BE2C (cell line): Measurements from ENCODE around the gene TSKU.
A peak's percentile ranks its signal among the peaks of the same experiment; 100 is the strongest.
"Not testable (repeated sequence)": the region's sequence is repeated elsewhere in the genome, so short reads cannot be mapped to it uniquely, and the experiment has no call there.

Experiments used
- DNase-seq: peaks from one replicate; pipeline ENCODE4 v3.0.0-alpha.2; 2020
- H3K27me3 ChIP-seq: fragments of 250-450 bp; sonication (Bioruptor Pico); 2 replicates; pipeline ENCODE4 v1.5.1; 2020; ENCODE audit warnings: mild to moderate bottlenecking
- H3K36me3 ChIP-seq: fragments of 250-450 bp; sonication (Bioruptor Pico); 2 replicates; pipeline ENCODE4 v1.5.1; 2020; ENCODE audit warnings: mild to moderate bottlenecking
- H3K4me1 ChIP-seq: fragments of 250-450 bp; sonication (Bioruptor Pico); 2 replicates; pipeline ENCODE4 v1.5.1; 2020
- H3K4me3 ChIP-seq: 2 replicates; pipeline ENCODE4 v1.5.1; 2011; ENCODE audit warnings: low read depth, low read length
- H3K9me3 ChIP-seq: fragments of 250-450 bp; sonication (Bioruptor Pico); 2 replicates; pipeline ENCODE4 v1.5.1; 2020
- TF ChIP-seq, protein P1 (sequence below): IDR thresholded peaks from 2 replicates; pipeline ENCODE4 v1.5.1; 2012; ENCODE audit warnings: mild to moderate bottlenecking, low read depth, low read length

The TSKU gene

GRCh38 chr11:76807206-76807875 lies 24.2 kb downstream of the TSKU start:
- H3K4me3 ChIP-seq: no peak overlapping the region

DNA sequence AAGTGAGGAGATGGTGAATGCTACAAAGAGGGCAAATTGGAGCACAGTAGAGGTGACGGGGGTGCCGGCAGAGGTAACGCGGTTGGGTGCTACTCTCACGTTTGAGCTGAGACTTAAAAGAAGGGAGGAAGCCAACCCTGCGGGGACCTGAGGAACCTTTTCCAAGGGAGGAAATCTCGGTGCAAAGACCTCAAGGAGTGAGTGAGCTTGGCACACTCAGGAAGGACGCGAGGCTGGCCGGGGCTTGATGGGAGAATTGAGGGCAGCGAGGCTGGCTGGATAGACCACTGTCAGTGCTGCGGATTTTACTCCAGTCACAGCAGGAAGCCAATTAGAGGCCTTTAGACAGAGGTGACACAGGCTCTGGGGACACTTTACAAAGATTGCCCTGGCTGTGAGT lies 25.0 kb downstream of the TSKU start:
- Histone ChIP-seq H3K36me3 (no peaks in the 10 kb centered on the region), H3K27me3 (no peaks in the 10 kb centered on the region), H3K4me3 (no peak overlapping the region), H3K9me3 (no peaks in the 10 kb centered on the region), H3K4me1 (peaks cover 7% of the 10 kb centered on the region; the same call in 1 of the 2 replicates)
- TF ChIP-seq, protein P1, sequence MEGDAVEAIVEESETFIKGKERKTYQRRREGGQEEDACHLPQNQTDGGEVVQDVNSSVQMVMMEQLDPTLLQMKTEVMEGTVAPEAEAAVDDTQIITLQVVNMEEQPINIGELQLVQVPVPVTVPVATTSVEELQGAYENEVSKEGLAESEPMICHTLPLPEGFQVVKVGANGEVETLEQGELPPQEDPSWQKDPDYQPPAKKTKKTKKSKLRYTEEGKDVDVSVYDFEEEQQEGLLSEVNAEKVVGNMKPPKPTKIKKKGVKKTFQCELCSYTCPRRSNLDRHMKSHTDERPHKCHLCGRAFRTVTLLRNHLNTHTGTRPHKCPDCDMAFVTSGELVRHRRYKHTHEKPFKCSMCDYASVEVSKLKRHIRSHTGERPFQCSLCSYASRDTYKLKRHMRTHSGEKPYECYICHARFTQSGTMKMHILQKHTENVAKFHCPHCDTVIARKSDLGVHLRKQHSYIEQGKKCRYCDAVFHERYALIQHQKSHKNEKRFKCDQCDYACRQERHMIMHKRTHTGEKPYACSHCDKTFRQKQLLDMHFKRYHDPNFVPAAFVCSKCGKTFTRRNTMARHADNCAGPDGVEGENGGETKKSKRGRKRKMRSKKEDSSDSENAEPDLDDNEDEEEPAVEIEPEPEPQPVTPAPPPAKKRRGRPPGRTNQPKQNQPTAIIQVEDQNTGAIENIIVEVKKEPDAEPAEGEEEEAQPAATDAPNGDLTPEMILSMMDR: no peak
- no peak for DNase-seq

More at GRCh38 chr11:76807206-76807875, 24.2 kb downstream of the TSKU start:
- Histone ChIP-seq H3K4me1 (peaks cover 7% of the 10 kb centered on the region; the same call in 1 of the 2 replicates), H3K36me3 (no peaks in the 10 kb centered on the region), H3K27me3 (no peaks in the 10 kb centered on the region), H3K9me3 (no peaks in the 10 kb centered on the region)
- DNase-seq: peak; percentile 94
- TF ChIP-seq, protein P1: peak; percentile 84

DNA sequence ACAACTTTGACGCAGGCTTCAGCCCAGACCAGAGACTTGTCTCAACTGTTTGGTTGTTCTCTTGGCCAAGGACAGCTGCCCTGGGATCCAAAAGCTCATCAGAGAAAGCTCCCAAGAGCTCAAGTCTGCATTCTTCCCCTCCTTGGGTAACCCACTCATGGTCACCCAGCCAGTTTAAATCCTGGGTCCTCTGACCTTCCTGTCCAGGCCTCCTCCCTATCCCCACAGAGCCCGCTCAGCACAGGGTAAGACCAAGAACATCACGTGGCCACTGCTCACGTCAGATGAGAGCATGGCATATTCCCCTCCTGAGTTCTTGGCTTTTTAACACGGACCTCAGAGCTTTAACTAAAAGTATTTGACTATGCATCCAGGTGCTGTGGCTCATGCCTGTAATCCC lies 25.8 kb downstream of the TSKU start:
- DNase-seq: no peak
- TF ChIP-seq, protein P1: no peak
- Histone ChIP-seq H3K4me3 (no peak overlapping the region), H3K36me3 (no peaks in the 10 kb centered on the region), H3K9me3 (no peaks in the 10 kb centered on the region), H3K4me1 (peaks cover 7% of the 10 kb centered on the region; the same call in 1 of the 2 replicates), H3K27me3 (no peaks in the 10 kb centered on the region)

DNA sequence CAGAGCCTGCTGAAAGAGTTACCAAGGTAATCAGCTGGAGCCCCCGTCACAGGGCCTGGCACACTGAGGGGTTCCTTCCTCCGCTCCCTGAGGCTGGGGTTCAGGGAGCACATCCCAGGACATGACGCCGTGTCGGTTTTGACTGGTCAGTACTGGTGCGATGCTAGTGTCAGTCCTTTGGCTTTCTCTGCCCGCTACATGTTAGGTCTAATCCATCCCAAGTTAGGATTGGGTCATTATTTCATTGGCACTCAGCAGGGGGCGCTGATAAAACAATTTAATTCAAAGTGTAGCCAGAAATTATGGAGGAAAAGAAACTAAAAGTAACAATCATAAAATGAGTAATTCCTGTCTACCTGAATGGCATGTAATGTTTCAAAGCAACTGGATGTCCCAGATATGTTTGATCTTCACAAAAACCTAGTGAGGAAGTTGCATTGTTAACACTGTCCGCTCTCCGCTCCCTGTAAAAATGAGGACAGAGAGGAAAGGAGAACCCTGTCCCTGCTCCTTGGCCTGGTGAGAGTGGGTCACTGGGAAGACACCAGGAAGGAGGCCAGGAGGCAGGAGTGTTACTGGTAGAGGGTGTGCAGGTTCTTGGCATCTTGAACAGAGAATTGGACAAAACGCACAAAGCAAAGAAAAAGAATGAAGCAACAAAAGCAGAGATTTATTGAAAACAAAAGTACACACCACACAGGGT lies 27.1 kb downstream of the TSKU start:
- peaks cover 7% of the 10 kb centered on the region; the same call in 1 of the 2 replicates for H3K4me1 ChIP-seq
- DNase-seq: peak; percentile 46
- no peaks in the 10 kb centered on the region for H3K9me3 ChIP-seq
- no peak overlapping the region for H3K4me3 ChIP-seq
- TF ChIP-seq, protein P1: peak; percentile 64
- no peaks in the 10 kb centered on the region for H3K27me3 ChIP-seq
- no peaks in the 10 kb centered on the region for H3K36me3 ChIP-seq

DNA sequence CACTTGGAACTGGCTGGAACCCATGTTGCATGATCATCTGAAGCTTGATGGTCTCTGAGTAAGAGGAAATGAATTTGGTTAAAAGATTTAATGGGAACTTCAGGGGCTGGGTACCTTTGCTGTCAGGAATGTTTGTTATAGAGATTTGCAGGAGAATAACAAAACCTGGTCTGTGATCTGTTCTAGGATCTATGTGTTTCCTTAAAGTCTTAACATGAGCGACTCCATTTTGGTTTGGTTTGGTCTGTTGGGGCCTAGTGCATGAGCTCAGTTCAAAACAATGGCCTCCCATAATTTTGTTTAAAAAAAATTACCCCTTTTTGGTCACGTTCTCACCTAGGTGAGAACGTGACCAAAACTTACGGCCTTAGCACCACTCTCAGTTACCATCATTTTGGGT lies 28.1 kb downstream of the TSKU start:
- Histone ChIP-seq H3K4me3 (no peak overlapping the region), H3K36me3 (no peaks in the 10 kb centered on the region), H3K9me3 (peaks cover 2% of the 10 kb centered on the region; the same call in 1 of the 2 replicates), H3K27me3 (no peaks in the 10 kb centered on the region), H3K4me1 (peaks cover 7% of the 10 kb centered on the region; the same call in 1 of the 2 replicates)
- TF ChIP-seq, protein P1: no peak
- no peak for DNase-seq

DNA sequence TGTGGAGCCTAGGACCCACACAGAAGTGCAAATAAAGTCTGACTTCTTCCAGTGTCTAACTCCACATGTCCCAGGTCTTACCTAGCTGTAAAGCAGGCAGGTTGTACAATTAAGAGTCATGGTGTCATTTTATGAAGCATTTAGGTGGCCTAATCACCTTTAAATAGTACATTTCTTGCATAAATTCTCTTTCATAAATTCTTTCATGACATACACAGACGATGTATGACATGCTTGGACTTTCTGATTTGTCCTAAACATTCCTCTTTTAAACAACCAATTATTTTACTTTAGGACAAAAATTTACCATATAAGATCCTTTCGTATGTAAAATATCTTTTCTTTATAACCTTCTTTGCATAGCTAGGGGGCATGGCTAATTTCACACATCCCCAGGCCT lies 31.3 kb downstream of the TSKU start:
- TF ChIP-seq, protein P1: no peak
- peaks cover 6% of the 10 kb centered on the region; the same call in 1 of the 2 replicates for H3K9me3 ChIP-seq

DNA sequence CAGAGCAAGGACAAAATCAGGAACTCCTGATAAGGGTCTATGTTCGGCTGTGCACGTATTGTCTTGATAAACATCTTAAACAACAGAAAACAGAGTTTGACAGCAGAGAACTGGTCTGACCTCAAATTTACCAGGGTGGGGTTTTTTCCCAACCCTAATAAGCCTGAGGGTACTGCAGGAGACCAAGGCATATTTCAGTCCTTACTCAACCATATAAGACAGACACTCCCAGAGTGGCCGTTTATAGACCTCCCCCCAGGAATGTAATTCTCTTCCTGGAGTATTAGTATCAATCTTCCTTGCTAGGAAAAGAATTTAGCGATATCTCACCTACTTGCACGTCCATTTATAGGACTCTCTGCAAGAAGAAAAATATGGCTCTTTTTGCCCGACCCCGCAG lies 32.5 kb downstream of the TSKU start:
- DNase-seq, H3K4me3 ChIP-seq, H3K4me1 ChIP-seq, H3K36me3 ChIP-seq, H3K27me3 ChIP-seq, H3K9me3 ChIP-seq: not testable (repeated sequence)

More for the DNA sequence above, 31.3 kb downstream of the TSKU start:
- H3K4me1 ChIP-seq: no peaks in the 10 kb centered on the region; the same call in 1 of the 2 replicates
- DNase-seq: no peak
- H3K36me3 ChIP-seq: no peaks in the 10 kb centered on the region
- no peaks in the 10 kb centered on the region for H3K27me3 ChIP-seq
- no peak overlapping the region for H3K4me3 ChIP-seq
